Ovary (tissue), 9 donors: Measurements from ENCODE around the gene ARHGAP23. TPM values are rescaled to one million over a fixed set of nuclear protein-coding genes. Genes with fewer than 3 reads are reported as not detected.
"Not testable (repeated sequence)": the region's sequence is repeated elsewhere in the genome, so short reads cannot be mapped to it uniquely, and the experiment has no call there.

Experiments used
- DNase-seq, 5 donors: peaks; one replicate each; pipeline ENCODE4 v3.0.0-alpha.2; 2019 to 2020
- H3K27ac ChIP-seq, 2 donors: fragments of 200-600 bp; one replicate each; pipeline versions ENCODE4 v1.5.1 to v1.8.0; 2019 to 2022
- H3K27me3 ChIP-seq: fragments of 200-600 bp; one replicate; pipeline ENCODE4 v1.8.0; 2022
- H3K36me3 ChIP-seq: fragments of 200-600 bp; sonication (generic); one replicate; pipeline ENCODE4 v1.5.1; 2019
- H3K4me1 ChIP-seq: one replicate; pipeline ENCODE4 v1.8.1; 2013; ENCODE audit warnings: mild to moderate bottlenecking, moderate library complexity; ENCODE audit not compliant: insufficient read depth
- H3K4me3 ChIP-seq: fragments of 200-600 bp; sonication (generic); one replicate; pipeline ENCODE4 v1.5.1; 2017
- H3K9me3 ChIP-seq, 2 donors: fragments of 200-600 bp in 1 of 2; sonication (generic) in 1 of 2; one replicate each; pipeline versions ENCODE4 v1.5.1 to v1.8.1; 2013 to 2019; ENCODE audit warnings: mild to moderate bottlenecking in 1 of 2, moderate library complexity in 1 of 2
- CTCF ChIP-seq, 3 donors: fragments of 450-650 bp in 2 of 3; fragments of 200-600 bp in 1 of 3; IDR thresholded peaks; one replicate each; pipeline versions ENCODE4 v1.5.1 to v1.8.0; 2016 to 2022; ENCODE audit warnings: antibody characterized with exemption in 3 of 3, mild to moderate bottlenecking in 1 of 3
- EP300 ChIP-seq: sonication (generic); formaldehyde crosslinking; IDR thresholded peaks from one replicate; pipeline ENCODE4 v1.6.1; 2017; ENCODE audit warnings: antibody characterized with exemption
- POLR2A ChIP-seq: fragments of 450-650 bp; IDR thresholded peaks from one replicate; pipeline ENCODE4 v1.6.1; 2017; ENCODE audit warnings: antibody characterized with exemption, mild to moderate bottlenecking, moderate library complexity
- WGBS, 3 donors: extraction: QIAGEN DNeasy Blood & Tissue Kit in 1 of 3; methylation state at CpG; one replicate each; pipeline versions ENCODE4 v1.1.5 to v1.1.7; 2013 to 2017; 5-methylcytosine and 5-hydroxymethylcytosine counted together
- intact Hi-C, 4 donors: fragments of 100-400 bp; cut with DNase I; formaldehyde crosslinking; loops; one replicate each; pipeline versions ENCODE4 v1.11.0 to v1.15.1; 2022 to 2023
- polyA plus RNA-seq, 2 donors: library from polyadenylated mRNA; stranded (reverse); fragments of 200-250 nt in 1 of 2; fragments of 350-450 nt in 1 of 2; fragmentation: Illumina TruSeq in 1 of 2; extraction: RNeasy Lipid Tissue Mini Kit (QIAGEN cat#74804) in 1 of 2; gene quantifications; one replicate each; pipeline ENCODE4 v1.2.3, GENCODE V29; 2013 to 2014
- total RNA-seq, 7 donors: library from RNA; depleted of rRNA in 2 of 7; stranded (reverse); fragments of >200 nt in 2 of 7; fragmentation: NEBNext Ultra II Directional in 3 of 7; extraction: Animal tissue kit (Norgen Biotek cat#: 25700) in 3 of 7; gene quantifications; one replicate each; pipeline versions ENCODE4 v1.1.0 to v1.2.4, GENCODE V29; 2016 to 2023
- donor health status: DM: no; HTN: no; CAD: no; lungs with moderate emphysema.
- donor health status: DM: no; HTN: no; CAD: no.
- donor health status: Bipolar disorder and iron deficiency.
- donor health status: DM: yes; HTN: yes; CAD: no.
- donor health status: DM: no; HTN: no; CAD: no.
- donor health status: DM: yes; HTN: yes; CAD: no.

Gene ARHGAP23
- total and polyA plus RNA-seq, 9 donors: 13.7 to 76.4 (median 45.3) TPM

GRCh38 chr17:38484242-38485145 is 56.2 kb downstream of the ARHGAP23 start:
- not testable (repeated sequence) for H3K27me3 ChIP-seq, H3K9me3 ChIP-seq, H3K36me3 ChIP-seq, H3K4me3 ChIP-seq, H3K4me1 ChIP-seq
- peak; percentile 69 to 84 (median 81) for DNase-seq
- 44 to 47% (median 46%) methylated on average over 21 of the region's 21 CpGs for WGBS, 3 donors
- intact Hi-C loops: loop anchor here in 3 of 4 donors (2.0 to 10.0 kb wide), 4 partner anchors 40 to 140 kb away; partner anchors contain the start of genes ARHGAP23 (in 3 of the 3) and GPR179 (in 1 of the 3)
- H3K27ac ChIP-seq: peak overlapping the region; percentile 35 to 49
- TF ChIP-seq CTCF (IDR thresholded peaks at IDR 0.05): peak; percentile 51 to 88 (median 88)

GRCh38 chr17:38485146-38485468 is 56.8 kb downstream of the ARHGAP23 start:
- Histone ChIP-seq H3K27ac (no peak overlapping the region), H3K36me3 (no peaks in the 10 kb centered on the region), H3K4me1 (no peaks in the 10 kb centered on the region), H3K4me3 (no peak overlapping the region), H3K9me3 (no peaks in the 10 kb centered on the region), H3K27me3 (no peaks in the 10 kb centered on the region)
- intact Hi-C loops: loop anchor here in 2 of 4 donors (2.0 to 10.0 kb wide), 3 partner anchors 40 to 140 kb away; partner anchors contain the start of genes ARHGAP23 (in 1 of the 2) and GPR179 (in 1 of the 2)
- 49 to 53% (median 52%) methylated on average over 2 of the region's 2 CpGs for WGBS, 3 donors
- no peak for DNase-seq
- TF ChIP-seq EP300 (no peak), POLR2A (no peak)

- 80 to 91% (median 88%) methylated on average over 13 of the region's 13 CpGs for WGBS, 3 donors
- not testable (repeated sequence) for H3K4me3 ChIP-seq, H3K27me3 ChIP-seq, H3K27ac ChIP-seq, H3K9me3 ChIP-seq, H3K36me3 ChIP-seq, H3K4me1 ChIP-seq
- peak in 1 of 5 donors; percentile 31 for DNase-seq
- intact Hi-C loops: loop anchor here in 2 of 4 donors (2.0 to 10.0 kb wide), 3 partner anchors 41 to 141 kb away; partner anchors contain the start of genes ARHGAP23 (in 1 of the 2) and GPR179 (in 1 of the 2)
Measured at GRCh38 chr17:38485681-38486298, 57.5 kb downstream of the ARHGAP23 start.

GRCh38 chr17:38489774-38490173 is 61.5 kb downstream of the ARHGAP23 start:
- not testable (repeated sequence) for H3K27ac ChIP-seq
- 53 to 66% (median 62%) methylated on average over 17 of the region's 17 CpGs for WGBS, 3 donors

GRCh38 chr17:38491346-38492066 is 63.2 kb downstream of the ARHGAP23 start:
- DNase-seq: peak in 1 of 5 donors; percentile 19
- not testable (repeated sequence) for H3K36me3 ChIP-seq, H3K4me1 ChIP-seq, H3K27ac ChIP-seq, H3K9me3 ChIP-seq, H3K27me3 ChIP-seq, H3K4me3 ChIP-seq
- intact Hi-C loops: loop anchor here in 3 of 4 donors (10.0 kb wide), 1 partner anchor 173 kb away; no protein-coding TSS in a partner anchor
- TF ChIP-seq CTCF (IDR thresholded peaks at IDR 0.05): peak in 1 of 3 donors; percentile 17
- 80 to 86% (median 84%) methylated on average over 14 to 19 of the region's 19 CpGs for WGBS, 3 donors

More at GRCh38 chr17:38489774-38490173, 61.5 kb downstream of the ARHGAP23 start:
- not testable (repeated sequence) for H3K27me3 ChIP-seq, H3K4me1 ChIP-seq, H3K36me3 ChIP-seq, H3K4me3 ChIP-seq, H3K9me3 ChIP-seq
- intact Hi-C loops: loop anchor here in 3 of 4 donors (10.0 kb wide), 3 partner anchors 65 to 175 kb away; partner anchors contain the start of genes ARHGAP23 (in 1 of the 3) and GPR179 (in 1 of the 3)
- DNase-seq: peak in 2 of 5 donors; percentile 15
